ENCODE data around the gene C3orf33.
"Not testable (repeated sequence)": the region's sequence is repeated elsewhere in the genome, so short reads cannot be mapped to it uniquely, and the experiment has no call there.

Gene C3orf33, protein sequence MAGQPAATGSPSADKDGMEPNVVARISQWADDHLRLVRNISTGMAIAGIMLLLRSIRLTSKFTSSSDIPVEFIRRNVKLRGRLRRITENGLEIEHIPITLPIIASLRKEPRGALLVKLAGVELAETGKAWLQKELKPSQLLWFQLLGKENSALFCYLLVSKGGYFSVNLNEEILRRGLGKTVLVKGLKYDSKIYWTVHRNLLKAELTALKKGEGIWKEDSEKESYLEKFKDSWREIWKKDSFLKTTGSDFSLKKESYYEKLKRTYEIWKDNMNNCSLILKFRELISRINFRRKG

GRCh38 chr3:155805802-155806618, at the start of gene C3orf33:
C3orf33 (minus strand) TSS chr3:155806278; CDS start chr3:155806252, 26 bp downstream.
- DNase-seq (ENCODE audit: low spot score) = peak; percentile 74

- DNase-seq (ENCODE audit: low spot score) = peak; percentile 99
Measured at GRCh38 chr3:155854141-155854940, 48.3 kb upstream of the C3orf33 start, which contains the start of gene SLC33A1. SLC33A1 (minus strand) TSS chr3:155854427; CDS start chr3:155853997, 430 bp downstream.

- DNase-seq (ENCODE audit: low spot score) = peak; percentile 20
Measured at GRCh38 chr3:155853214-155854140, 47.4 kb upstream of the C3orf33 start.

DNA sequence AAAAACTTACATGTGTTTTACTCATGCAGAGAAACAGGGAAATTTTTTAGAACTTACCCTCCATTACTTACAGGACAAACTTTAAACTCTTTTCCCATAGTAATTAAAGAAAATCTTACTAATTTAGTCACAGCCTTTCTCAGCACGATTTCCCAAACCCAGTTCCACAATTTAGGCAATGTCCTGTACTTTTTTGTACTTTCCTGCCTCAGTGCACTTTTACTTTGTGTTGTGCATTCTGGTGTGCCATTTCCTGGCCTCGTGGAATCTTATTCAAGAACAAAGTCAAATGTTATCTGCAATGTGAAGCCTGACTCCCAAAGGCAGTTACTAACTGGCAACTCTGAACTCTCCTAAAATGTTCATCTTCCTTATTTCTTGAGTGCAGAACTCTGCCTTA, 46.3 kb upstream of the C3orf33 start:
- DNase-seq (ENCODE audit: low spot score) = no peak

DNA sequence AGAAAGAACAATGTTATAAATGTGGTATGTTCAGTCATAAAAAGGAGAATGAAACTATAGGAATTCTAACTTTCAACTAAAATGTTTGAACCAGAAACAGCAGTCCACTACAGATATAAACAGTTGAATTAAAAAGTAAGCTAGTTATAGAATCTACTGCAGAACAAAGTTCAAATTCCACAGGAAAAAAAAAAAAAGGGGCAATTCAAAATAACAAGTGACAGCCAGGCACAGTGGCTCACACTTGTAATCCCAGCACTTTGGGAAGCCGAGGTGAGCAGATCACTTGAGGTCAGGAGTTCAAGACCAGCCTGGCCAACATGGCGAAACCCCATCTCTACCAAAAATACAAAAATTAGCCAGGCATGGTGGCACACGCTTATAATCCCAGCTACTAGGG, 43.3 kb upstream of the C3orf33 start:
- not testable (repeated sequence) for DNase-seq (ENCODE audit: low spot score)

- DNase-seq (ENCODE audit: low spot score) = no peak
Measured at GRCh38 chr3:155847993-155848392, 41.9 kb upstream of the C3orf33 start.

DNA sequence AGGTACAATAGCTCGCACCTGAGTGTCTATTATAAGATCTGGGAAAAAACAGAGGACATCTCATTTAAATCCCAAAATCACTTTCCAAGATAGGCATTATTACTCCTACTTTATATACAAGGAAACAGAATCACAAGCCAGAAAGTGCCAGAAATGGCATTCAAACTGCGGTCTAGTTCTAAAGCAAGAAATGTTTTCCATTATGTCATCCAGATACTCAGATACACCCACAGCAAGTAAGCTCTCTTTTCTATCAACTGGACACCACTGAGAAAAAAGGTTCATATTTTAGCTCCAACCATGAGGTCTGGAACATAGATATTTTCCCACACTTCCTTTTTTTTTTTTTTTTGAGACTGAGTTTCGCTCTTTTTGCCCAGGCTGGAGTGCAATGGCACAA, 40.0 kb upstream of the C3orf33 start:
- DNase-seq (ENCODE audit: low spot score) = no peak

DNA sequence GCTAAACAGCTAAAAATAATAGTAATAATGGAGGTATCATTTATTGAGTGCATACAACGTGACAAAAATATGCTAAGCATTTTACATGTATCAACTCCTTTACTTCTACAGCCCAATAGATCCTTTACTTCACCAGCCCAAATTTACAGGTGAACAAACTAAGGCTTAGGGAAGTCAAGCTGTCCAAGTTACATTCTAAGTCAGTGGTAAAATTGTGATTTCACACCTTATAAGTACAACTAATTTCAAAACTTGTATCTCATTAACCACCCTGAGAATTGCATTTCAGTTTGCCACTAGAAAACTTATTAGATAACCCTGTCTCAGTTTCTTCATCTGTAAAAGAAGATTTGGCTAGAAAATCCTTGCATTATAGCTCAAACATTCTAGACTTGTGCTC, 37.5 kb upstream of the C3orf33 start:
- DNase-seq (ENCODE audit: low spot score) = no peak

DNA sequence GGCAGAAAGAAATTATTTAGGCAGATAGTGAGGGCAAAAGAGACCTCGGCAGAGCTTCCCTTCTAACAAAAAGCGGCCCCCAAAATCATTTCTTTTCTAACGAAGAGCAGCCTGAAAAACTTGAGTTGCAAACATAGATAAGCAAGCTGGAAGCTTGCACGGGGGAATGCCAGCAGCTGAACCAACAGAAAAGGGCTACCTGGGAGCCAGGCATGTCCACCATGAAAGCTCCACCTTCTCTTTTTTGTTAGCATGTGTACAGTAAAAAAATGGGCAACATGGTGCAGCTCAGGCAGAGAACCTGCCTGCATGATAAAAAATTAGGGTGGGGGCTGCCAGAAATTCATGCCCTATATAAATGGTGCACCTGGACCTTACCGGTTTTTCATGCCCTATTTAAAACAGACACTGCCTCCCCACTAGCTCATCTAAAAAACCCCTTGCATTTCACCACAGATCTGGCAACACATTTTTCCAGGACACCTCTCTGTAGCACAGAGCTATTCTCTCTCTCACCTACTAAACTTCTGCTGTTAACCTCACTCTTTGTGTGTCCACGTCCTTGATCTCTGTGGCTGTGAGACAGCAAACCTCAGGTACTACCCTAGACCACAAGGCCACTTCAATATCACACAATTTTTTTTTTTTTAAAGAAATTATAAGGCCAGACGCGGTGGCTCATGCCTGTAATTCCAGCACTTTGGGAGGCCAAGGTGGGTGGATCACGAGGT, 29.4 kb upstream of the C3orf33 start:
- DNase-seq (ENCODE audit: low spot score) = no peak

- not testable (repeated sequence) for DNase-seq (ENCODE audit: low spot score)
Measured at GRCh38 chr3:155828490-155829098, 22.5 kb upstream of the C3orf33 start.

- DNase-seq (ENCODE audit: low spot score) = peak; percentile 49
Measured at GRCh38 chr3:155815030-155815545, 9.0 kb upstream of the C3orf33 start.

DNA sequence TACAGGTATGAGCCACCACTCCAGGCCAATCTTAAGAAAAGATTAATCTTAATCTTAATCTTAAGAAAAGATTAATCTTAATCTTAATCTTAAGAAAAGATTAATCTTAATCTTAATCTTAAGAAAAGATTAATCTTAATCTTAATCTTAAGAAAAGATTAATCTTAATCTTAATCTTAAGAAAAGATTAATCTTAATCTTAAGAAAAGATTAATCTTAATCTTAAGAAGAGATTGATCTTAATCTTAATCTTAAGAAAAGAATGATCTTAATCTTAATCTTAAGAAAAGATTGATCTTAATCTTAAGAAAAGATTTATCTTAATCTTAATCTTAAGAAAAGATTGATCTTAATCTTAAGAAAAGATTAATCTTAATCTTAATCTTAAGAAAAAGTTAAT, 7.1 kb upstream of the C3orf33 start:
- DNase-seq (ENCODE audit: low spot score) = not testable (repeated sequence)

GRCh38 chr3:155809181-155809580, 3.1 kb upstream of the C3orf33 start:
- DNase-seq (ENCODE audit: low spot score) = peak; percentile 37

DNA sequence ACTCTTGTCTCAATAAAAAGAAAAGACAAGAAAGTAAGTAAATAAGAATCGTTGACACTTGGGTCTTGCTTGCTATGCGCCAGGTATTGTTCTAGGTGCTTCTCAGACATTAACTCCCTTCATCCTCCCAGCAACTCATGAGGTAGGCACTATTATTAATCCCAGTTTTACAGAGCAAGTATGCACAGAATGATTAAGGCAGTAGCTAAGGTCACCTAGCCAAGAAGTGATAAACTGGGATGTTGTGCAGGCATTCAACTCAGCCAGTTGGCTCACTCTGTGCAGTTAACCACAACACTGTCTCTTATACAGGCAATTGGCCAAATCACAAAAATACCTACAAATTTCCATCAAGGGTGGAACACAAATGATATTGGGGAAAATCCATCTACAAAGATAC, 1.7 kb upstream of the C3orf33 start:
- peak; percentile 12 for DNase-seq (ENCODE audit: low spot score)

- peak; percentile 56 for DNase-seq (ENCODE audit: low spot score)
Measured at GRCh38 chr3:155805204-155805801, 775 bp downstream of the C3orf33 start.

- DNase-seq (ENCODE audit: low spot score) = no peak
Measured at GRCh38 chr3:155804323-155804722, 1.8 kb downstream of the C3orf33 start.

GRCh38 chr3:155792532-155792931, 13.5 kb downstream of the C3orf33 start:
- no peak for DNase-seq (ENCODE audit: low spot score)

DNA sequence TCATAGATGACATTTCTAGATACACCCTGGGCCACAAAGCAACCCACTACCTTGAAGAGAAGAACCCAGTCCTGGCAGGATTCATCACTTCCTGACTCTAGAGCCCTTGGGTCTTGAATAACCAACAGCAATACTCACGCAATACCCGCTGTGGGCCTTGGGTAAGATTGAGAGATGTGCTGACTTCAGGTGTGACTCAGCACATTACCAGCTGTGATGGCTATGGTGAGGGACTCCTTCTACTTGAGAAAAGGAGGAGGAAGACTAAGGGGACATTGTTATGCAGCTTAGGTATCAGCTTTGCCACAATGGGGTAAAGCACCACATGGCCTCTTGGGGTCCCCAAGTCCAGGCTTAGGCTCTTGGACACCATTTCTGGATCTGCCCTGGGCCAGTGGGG, 14.9 kb downstream of the C3orf33 start:
- DNase-seq (ENCODE audit: low spot score) = peak; percentile 60

DNA sequence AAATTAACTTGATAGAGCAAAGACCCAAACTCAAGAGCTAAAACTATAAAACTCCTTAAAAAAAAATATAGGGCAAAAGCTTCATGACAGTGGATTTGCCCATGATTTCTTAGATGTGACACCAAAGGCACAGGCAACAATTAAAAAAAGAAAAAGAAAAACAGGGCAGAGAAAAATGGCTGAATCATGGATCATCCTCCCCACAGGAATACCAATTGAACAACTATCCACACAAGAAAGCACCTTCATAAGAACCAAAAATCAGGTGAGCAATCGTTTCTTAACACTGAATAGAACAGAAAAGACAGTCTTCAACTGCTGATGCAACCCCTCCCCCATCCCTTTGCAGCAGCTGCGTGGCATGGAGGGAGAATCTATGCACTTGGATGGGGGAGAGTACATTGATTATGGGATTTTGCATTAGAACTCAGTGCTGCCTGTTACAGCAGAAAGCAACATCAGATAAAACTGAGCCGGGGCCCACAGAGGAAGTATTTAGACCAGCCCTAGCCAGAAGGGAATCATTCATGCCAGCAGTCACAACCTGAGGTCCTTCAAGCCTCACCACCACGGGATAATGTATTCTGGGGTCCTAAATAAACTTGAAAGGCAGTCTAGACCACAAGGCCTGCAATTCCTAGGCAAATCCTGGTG, 15.7 kb downstream of the C3orf33 start:
- DNase-seq (ENCODE audit: low spot score) = no peak

All from kidney tubule cell (primary cell).